ENCODE data around the gene RASSF9. TPM values are rescaled to one million over a fixed set of nuclear protein-coding genes. Genes with fewer than 3 reads are reported as not detected.

RASSF9 gene
- total RNA-seq, 1 experiment from 2014 or later: not detected

GRCh38 chr12:85814071-85814470, 22.1 kb downstream of the RASSF9 start:
- Histone ChIP-seq H3K36me3 (ENCODE audit: low read depth, low read length) (no peaks in the 10 kb centered on the region), H3K9me2 (replicated peaks; ENCODE audit: low read length) (no peaks in the 10 kb centered on the region), H3K4me1 (ENCODE audit: insufficient read depth, low read length) (no peaks in the 10 kb centered on the region), H2AFZ (ENCODE audit: low read length) (no peak overlapping the region), H3K9ac (ENCODE audit: low read length) (no peak overlapping the region), H3K4me2 (ENCODE audit: low read length) (no peak overlapping the region), H3K27ac (ENCODE audit: low read length) (no peak overlapping the region), H3K79me2 (ENCODE audit: low read length) (no peaks in the 10 kb centered on the region), H4K20me1 (ENCODE audit: low read length) (no peaks in the 10 kb centered on the region), H3K4me3 (ENCODE audit: low read length) (no peak overlapping the region), H3K27me3 (ENCODE audit: low read length) (no peaks in the 10 kb centered on the region), H3K9me3 (ENCODE audit: low read length) (no peaks in the 10 kb centered on the region), H3F3A (ENCODE audit: low read length, unreplicated experiment) (no peaks in the 10 kb centered on the region)
- intact Hi-C loops (cut with micrococcal nuclease): no loop called here
- ChIA-PET CTCF (no interaction called here), POLR2A (ENCODE audit: unreplicated experiment) (no interaction called here)
- no TSS peak for BruUV-seq (replicated peaks)
- DNase-seq: no peak
- no peak for TF ChIP-seq EZH2phosphoT487 (IDR thresholded peaks at IDR 0.05; ENCODE audit: borderline replicate concordance, low read length)
- TF ChIP-seq CTCF (conservative IDR thresholded peaks at IDR 0.05; ENCODE audit: low read depth, low read length): no peak
- no peak for TF ChIP-seq EZH2 (IDR thresholded peaks at IDR 0.05; ENCODE audit: low read length, unreplicated experiment)
- no peak for ATAC-seq

- H3K4me1 ChIP-seq (ENCODE audit: insufficient read depth, low read length): no peaks in the 10 kb centered on the region
- H3K4me3 ChIP-seq (ENCODE audit: low read length): no peak overlapping the region
- no peak overlapping the region for H3K4me2 ChIP-seq (ENCODE audit: low read length)
- DNase-seq (no peak), ATAC-seq (no peak)
- no peak overlapping the region for H3K9ac ChIP-seq (ENCODE audit: low read length)
- TF ChIP-seq CTCF (conservative IDR thresholded peaks at IDR 0.05; ENCODE audit: low read depth, low read length) (no peak), EZH2 (IDR thresholded peaks at IDR 0.05; ENCODE audit: low read length, unreplicated experiment) (no peak), EZH2phosphoT487 (IDR thresholded peaks at IDR 0.05; ENCODE audit: borderline replicate concordance, low read length) (no peak)
- H3K9me3 ChIP-seq (ENCODE audit: low read length): no peaks in the 10 kb centered on the region
- H3K9me2 ChIP-seq (replicated peaks; ENCODE audit: low read length): no peaks in the 10 kb centered on the region
- ChIA-PET CTCF (interaction anchor here (0.6 kb wide), 1 partner anchor 59 kb away, joined by 3 read pairs; no protein-coding TSS in a partner anchor), POLR2A (ENCODE audit: unreplicated experiment) (interaction anchor here (0.7 kb wide), 1 partner anchor 37 kb away, joined by 3 read pairs; no protein-coding TSS in a partner anchor)
- no peak overlapping the region for H3K27ac ChIP-seq (ENCODE audit: low read length)
- no peaks in the 10 kb centered on the region for H4K20me1 ChIP-seq (ENCODE audit: low read length)
- H2AFZ ChIP-seq (ENCODE audit: low read length): no peak overlapping the region
- H3F3A ChIP-seq (ENCODE audit: low read length, unreplicated experiment): no peaks in the 10 kb centered on the region
- H3K79me2 ChIP-seq (ENCODE audit: low read length): no peaks in the 10 kb centered on the region
- no peaks in the 10 kb centered on the region for H3K36me3 ChIP-seq (ENCODE audit: low read depth, low read length)
- no TSS peak for BruUV-seq (replicated peaks)
- intact Hi-C loops (cut with micrococcal nuclease): no loop called here
- no peaks in the 10 kb centered on the region for H3K27me3 ChIP-seq (ENCODE audit: low read length)
Measured at GRCh38 chr12:85809500-85809899, 26.7 kb downstream of the RASSF9 start.

GRCh38 chr12:85807730-85808129, 28.5 kb downstream of the RASSF9 start:
- Histone ChIP-seq H3K27me3 (ENCODE audit: low read length) (no peaks in the 10 kb centered on the region), H3K9me3 (ENCODE audit: low read length) (no peaks in the 10 kb centered on the region), H3K4me3 (ENCODE audit: low read length) (no peak overlapping the region), H3K27ac (ENCODE audit: low read length) (no peak overlapping the region), H4K20me1 (ENCODE audit: low read length) (no peaks in the 10 kb centered on the region), H3K79me2 (ENCODE audit: low read length) (no peaks in the 10 kb centered on the region), H3K36me3 (ENCODE audit: low read depth, low read length) (no peaks in the 10 kb centered on the region), H3F3A (ENCODE audit: low read length, unreplicated experiment) (no peaks in the 10 kb centered on the region), H3K4me1 (ENCODE audit: insufficient read depth, low read length) (no peaks in the 10 kb centered on the region), H3K9me2 (replicated peaks; ENCODE audit: low read length) (no peaks in the 10 kb centered on the region), H2AFZ (ENCODE audit: low read length) (no peak overlapping the region), H3K9ac (ENCODE audit: low read length) (no peak overlapping the region), H3K4me2 (ENCODE audit: low read length) (no peak overlapping the region)
- BruUV-seq (replicated peaks): no TSS peak
- no peak for TF ChIP-seq CTCF (conservative IDR thresholded peaks at IDR 0.05; ENCODE audit: low read depth, low read length)
- TF ChIP-seq EZH2 (IDR thresholded peaks at IDR 0.05; ENCODE audit: low read length, unreplicated experiment): no peak
- no peak for TF ChIP-seq EZH2phosphoT487 (IDR thresholded peaks at IDR 0.05; ENCODE audit: borderline replicate concordance, low read length)
- POLR2A ChIA-PET (ENCODE audit: unreplicated experiment): no interaction called here
- ATAC-seq (no peak), DNase-seq (no peak)
- intact Hi-C loops (cut with micrococcal nuclease): no loop called here
- CTCF ChIA-PET: no interaction called here
